ENCODE measurements around the gene B4GALT2. TPM values are rescaled to one million over a fixed set of nuclear protein-coding genes. Genes with fewer than 3 reads are reported as not detected.

The B4GALT2 gene
- total RNA-seq, 8 experiments from 2014 or later, result 36.6 to 83.3 (median 54.3) TPM

- Histone ChIP-seq H3K27ac (no peak overlapping the region), H3K4me3 (no peak overlapping the region), H3K4me1 (replicated peaks in 1 of 2) (peaks cover 0 to 2% of the 10 kb centered on the region in 2 donors)
- WGBS, 10 experiments, result 73 to 100% (median 90%) methylated on average over 2 to 3 of the region's 3 CpGs; no CpG with 5 or more reads in 5 of the 10 experiments
- in situ Hi-C loops (cut with MboI; ENCODE audit: low pct_unique_long_range_greater_than_20kb in 2 of 9, low sequenced_read_pairs in 9 of 9, unreplicated experiment in 9 of 9), result no loop called here
- no peak for ATAC-seq (replicated peaks in 6 of 8)
These were observed 16.0 kb upstream of the B4GALT2 start for GRCh38 chr1:43963006-43963405.

GRCh38 chr1:43963890-43964289, 15.1 kb upstream of the B4GALT2 start:
- Histone ChIP-seq H3K27ac (no peak overlapping the region), H3K4me1 (replicated peaks in 1 of 2) (no peaks in the 10 kb centered on the region), H3K4me3 (no peak overlapping the region)
- WGBS, 10 experiments, result 79 to 100% (median 93%) methylated on average over 1 to 5 of the region's 5 CpGs; no CpG with 5 or more reads in 1 of the 10 experiments
- in situ Hi-C loops (cut with MboI; ENCODE audit: low pct_unique_long_range_greater_than_20kb in 2 of 9, low sequenced_read_pairs in 9 of 9, unreplicated experiment in 9 of 9), result no loop called here
- ATAC-seq (replicated peaks in 6 of 8), result no peak

- WGBS, 10 experiments, result 70 to 100% (median 92%) methylated on average over 1 to 2 of the region's 3 CpGs; no CpG with 5 or more reads in 5 of the 10 experiments
- in situ Hi-C loops (cut with MboI; ENCODE audit: low pct_unique_long_range_greater_than_20kb in 2 of 9, low sequenced_read_pairs in 9 of 9, unreplicated experiment in 9 of 9), result no loop called here
These were observed 13.7 kb upstream of the B4GALT2 start for GRCh38 chr1:43965316-43965715.

GRCh38 chr1:43968348-43968948, 10.6 kb upstream of the B4GALT2 start:
- H3K4me3 ChIP-seq, result no peak overlapping the region
- in situ Hi-C loops (cut with MboI; ENCODE audit: low pct_unique_long_range_greater_than_20kb in 2 of 9, low sequenced_read_pairs in 9 of 9, unreplicated experiment in 9 of 9), result no loop called here
- ATAC-seq (replicated peaks in 6 of 8), result no peak
- peaks cover 4 to 9% of the 10 kb centered on the region in 2 donors for H3K4me1 ChIP-seq (replicated peaks in 1 of 2)
- WGBS, 10 experiments, result 72 to 100% (median 93%) methylated on average over 1 to 5 of the region's 6 CpGs; no CpG with 5 or more reads in 4 of the 10 experiments
- no peak overlapping the region for H3K27ac ChIP-seq

More at GRCh38 chr1:43965316-43965715, 13.7 kb upstream of the B4GALT2 start:
- Histone ChIP-seq H3K4me1 (replicated peaks in 1 of 2) (peaks cover 0 to 2% of the 10 kb centered on the region in 2 donors), H3K27ac (no peak overlapping the region), H3K4me3 (no peak overlapping the region)
- ATAC-seq (replicated peaks in 6 of 8), result no peak

GRCh38 chr1:43969416-43969745, 9.6 kb upstream of the B4GALT2 start:
- in situ Hi-C loops (cut with MboI; ENCODE audit: low pct_unique_long_range_greater_than_20kb in 2 of 9, low sequenced_read_pairs in 9 of 9, unreplicated experiment in 9 of 9), result no loop called here
- peak overlapping the region; percentile 16 to 91 (median 70) for H3K4me3 ChIP-seq
- WGBS, 10 experiments, result 33 to 100% (median 58%) methylated on average over 1 to 7 of the region's 7 CpGs; no CpG with 5 or more reads in 4 of the 10 experiments
- no peak for ATAC-seq (replicated peaks in 6 of 8)
- H3K4me1 ChIP-seq (replicated peaks in 1 of 2), result peaks cover 8 to 12% of the 10 kb centered on the region in 2 donors
- no peak overlapping the region for H3K27ac ChIP-seq

- in situ Hi-C loops (cut with MboI; ENCODE audit: low pct_unique_long_range_greater_than_20kb in 2 of 9, low sequenced_read_pairs in 9 of 9, unreplicated experiment in 9 of 9), result no loop called here
- 0 to 1% (median 0%) methylated on average over 2 to 27 of the region's 47 CpGs; no CpG with 5 or more reads in 5 of the 10 experiments for WGBS, 10 experiments
- H3K27ac ChIP-seq, result peak within 1 kb of the TSS; percentile 51 to 82
These were observed 9.1 kb upstream of the B4GALT2 start, which contains the start of gene DPH2 for GRCh38 chr1:43969746-43970466. DPH2 (plus strand) TSS chr1:43970010; CDS start chr1:43970176, 166 bp downstream.

GRCh38 chr1:43970502-43970901, 8.5 kb upstream of the B4GALT2 start:
- Histone ChIP-seq H3K4me3 (peak overlapping the region; percentile 70 to 91 (median 82)), H3K4me1 (replicated peaks in 1 of 2) (peaks cover 8 to 12% of the 10 kb centered on the region in 2 donors), H3K27ac (peak overlapping the region; percentile 51 to 82)
- no peak for ATAC-seq (replicated peaks in 6 of 8)
- 0 to 66% (median 26%) methylated on average over 2 to 4 of the region's 5 CpGs; no CpG with 5 or more reads in 5 of the 10 experiments for WGBS, 10 experiments
- in situ Hi-C loops (cut with MboI; ENCODE audit: low pct_unique_long_range_greater_than_20kb in 2 of 9, low sequenced_read_pairs in 9 of 9, unreplicated experiment in 9 of 9), result no loop called here

More at GRCh38 chr1:43969746-43970466, 9.1 kb upstream of the B4GALT2 start, which contains the start of gene DPH2:
- Histone ChIP-seq H3K4me1 (replicated peaks in 1 of 2) (peaks cover 8 to 12% of the 10 kb centered on the region in 2 donors), H3K4me3 (peak within 1 kb of the TSS; percentile 70 to 91 (median 82))
- ATAC-seq (replicated peaks in 6 of 8), result peak; percentile 80 to 92 (median 90)

- 80 to 92% (median 86%) methylated on average over 1 to 9 of the region's 9 CpGs; no CpG with 5 or more reads in 4 of the 10 experiments for WGBS, 10 experiments
- peaks cover 11 to 15% of the 10 kb centered on the region in 2 donors for H3K4me1 ChIP-seq (replicated peaks in 1 of 2)
- no peak for ATAC-seq (replicated peaks in 6 of 8)
- H3K4me3 ChIP-seq, result peak overlapping the region; percentile 70 to 91 (median 82)
- in situ Hi-C loops (cut with MboI; ENCODE audit: low pct_unique_long_range_greater_than_20kb in 2 of 9, low sequenced_read_pairs in 9 of 9, unreplicated experiment in 9 of 9), result no loop called here
- H3K27ac ChIP-seq, result no peak overlapping the region
These were observed 8.1 kb upstream of the B4GALT2 start for GRCh38 chr1:43970911-43971310.

- Histone ChIP-seq H3K27ac (no peak overlapping the region), H3K4me3 (no peak overlapping the region), H3K4me1 (replicated peaks in 1 of 2) (peaks cover 16 to 20% of the 10 kb centered on the region in 2 donors)
- WGBS, 10 experiments, result 84 to 100% (median 92%) methylated on average over 3 to 7 of the region's 17 CpGs; no CpG with 5 or more reads in 6 of the 10 experiments
- in situ Hi-C loops (cut with MboI; ENCODE audit: low pct_unique_long_range_greater_than_20kb in 2 of 9, low sequenced_read_pairs in 9 of 9, unreplicated experiment in 9 of 9), result no loop called here
- no peak for ATAC-seq (replicated peaks in 6 of 8)
These were observed 7.6 kb upstream of the B4GALT2 start for GRCh38 chr1:43971336-43971980.

GRCh38 chr1:43973981-43974442, 5.0 kb upstream of the B4GALT2 start:
- H3K27ac ChIP-seq, result peak overlapping the region in 1 of 2 donors; percentile 88
- H3K4me1 ChIP-seq (replicated peaks in 1 of 2), result peaks cover 28 to 43% of the 10 kb centered on the region in 2 donors
- in situ Hi-C loops (cut with MboI; ENCODE audit: low pct_unique_long_range_greater_than_20kb in 2 of 9, low sequenced_read_pairs in 9 of 9, unreplicated experiment in 9 of 9), result no loop called here
- H3K4me3 ChIP-seq, result peak overlapping the region; percentile 69 to 92 (median 78)
- ATAC-seq (replicated peaks in 6 of 8), result no peak
- WGBS, 10 experiments, result 34 to 86% (median 55%) methylated on average over 1 to 9 of the region's 9 CpGs

- Histone ChIP-seq H3K4me3 (peak within 1 kb of the TSS; percentile 69 to 92 (median 78)), H3K27ac (peak within 1 kb of the TSS; percentile 82 to 88), H3K4me1 (replicated peaks in 1 of 2) (peaks cover 28 to 41% of the 10 kb centered on the region in 2 donors)
- WGBS, 10 experiments, result 0 to 1% (median 0%) methylated on average over 2 to 26 of the region's 93 CpGs; no CpG with 5 or more reads in 6 of the 10 experiments
- ATAC-seq (replicated peaks in 6 of 8), result peak; percentile 62 to 80 (median 70)
- in situ Hi-C loops (cut with MboI; ENCODE audit: low pct_unique_long_range_greater_than_20kb in 2 of 9, low sequenced_read_pairs in 9 of 9, unreplicated experiment in 9 of 9), result no loop called here
These were observed 4.4 kb upstream of the B4GALT2 start, which contains the start of gene ATP6V0B for GRCh38 chr1:43974443-43975248. ATP6V0B (plus strand) TSS chr1:43974960; CDS start chr1:43975041, 81 bp downstream.
